Activated B cell treated with CpG ODN at 0.5 μM for 24 hours (primary cell): ENCODE results near the gene FNBP1L. TPM values are rescaled to one million over a fixed set of nuclear protein-coding genes. Genes with fewer than 3 reads are reported as not detected.

Source experiments
- ATAC-seq: fragments of 200-7000 bp; cut with Tn5 transposase; one replicate; pipeline ENCODE4 v1.10.0; 2021; ENCODE audit warnings: low read depth, mild to moderate bottlenecking, moderate library complexity
- CTCF ChIA-PET: fragments of 350-600 bp; sonication (Branson Sonifier 250); formaldehyde crosslinking; loops from one replicate; lab custom pipeline; 2021; ENCODE audit warnings: antibody characterized with exemption; lab: Charles Lee
- POLR2A ChIA-PET: fragments of 350-600 bp; sonication (Branson Sonifier 250); formaldehyde crosslinking; loops from one replicate; lab custom pipeline; 2021; ENCODE audit warnings: antibody characterized with exemption; lab: Charles Lee
- DNase-seq: peaks from one replicate; pipeline ENCODE4 v3.0.0; 2022
- H3K27ac Mint-ChIP-seq: one replicate; pipeline ENCODE4 v1.8.0; 2020; ENCODE audit warnings: mixed read lengths
- H3K27me3 Mint-ChIP-seq: one replicate; pipeline ENCODE4 v1.8.0; 2021; ENCODE audit warnings: mixed read lengths
- H3K36me3 Mint-ChIP-seq: one replicate; pipeline ENCODE4 v1.8.0; 2021; ENCODE audit warnings: low read depth, mixed read lengths
- H3K4me1 Mint-ChIP-seq: one replicate; pipeline ENCODE4 v1.8.0; 2021; ENCODE audit warnings: mixed read lengths
- H3K4me3 Mint-ChIP-seq: one replicate; pipeline ENCODE4 v1.8.0; 2020; ENCODE audit warnings: mild to moderate bottlenecking, mixed read lengths
- H3K9me3 Mint-ChIP-seq: one replicate; pipeline ENCODE4 v1.8.0; 2020; ENCODE audit warnings: mixed read lengths
- intact Hi-C: fragments of 100-400 bp; cut with micrococcal nuclease; formaldehyde crosslinking; loops from one replicate; pipeline ENCODE4 v1.15.1; 2024
- total RNA-seq: library from RNA; stranded (reverse); gene quantifications from 2 replicates; pipeline ENCODE4 v1.2.3, GENCODE V29; 2022
- TF ChIP-seq, protein P1 (sequence below): fragments of 200-600 bp; IDR thresholded peaks from one replicate; pipeline ENCODE4 v1.8.0; 2022; ENCODE audit warnings: antibody characterized with exemption, mild to moderate bottlenecking

Gene FNBP1L
- total RNA-seq, 1 donor from 2014 or later, result 3.3 TPM

GRCh38 chr1:93526431-93526830, 78.5 kb downstream of the FNBP1L start:
- H3K36me3 Mint-ChIP-seq, result peaks cover 5% of the 10 kb centered on the region
- ATAC-seq, result no peak
- CTCF ChIA-PET, result no interaction called here
- peaks cover 2% of the 10 kb centered on the region for H3K4me1 Mint-ChIP-seq
- intact Hi-C loops, result no loop called here
- no peak for DNase-seq
- H3K4me3 Mint-ChIP-seq, result no peak overlapping the region
- H3K27ac Mint-ChIP-seq, result no peak overlapping the region
- H3K9me3 Mint-ChIP-seq, result no peaks in the 10 kb centered on the region
- H3K27me3 Mint-ChIP-seq, result no peaks in the 10 kb centered on the region
- POLR2A ChIA-PET, result no interaction called here
- TF ChIP-seq, protein P1, sequence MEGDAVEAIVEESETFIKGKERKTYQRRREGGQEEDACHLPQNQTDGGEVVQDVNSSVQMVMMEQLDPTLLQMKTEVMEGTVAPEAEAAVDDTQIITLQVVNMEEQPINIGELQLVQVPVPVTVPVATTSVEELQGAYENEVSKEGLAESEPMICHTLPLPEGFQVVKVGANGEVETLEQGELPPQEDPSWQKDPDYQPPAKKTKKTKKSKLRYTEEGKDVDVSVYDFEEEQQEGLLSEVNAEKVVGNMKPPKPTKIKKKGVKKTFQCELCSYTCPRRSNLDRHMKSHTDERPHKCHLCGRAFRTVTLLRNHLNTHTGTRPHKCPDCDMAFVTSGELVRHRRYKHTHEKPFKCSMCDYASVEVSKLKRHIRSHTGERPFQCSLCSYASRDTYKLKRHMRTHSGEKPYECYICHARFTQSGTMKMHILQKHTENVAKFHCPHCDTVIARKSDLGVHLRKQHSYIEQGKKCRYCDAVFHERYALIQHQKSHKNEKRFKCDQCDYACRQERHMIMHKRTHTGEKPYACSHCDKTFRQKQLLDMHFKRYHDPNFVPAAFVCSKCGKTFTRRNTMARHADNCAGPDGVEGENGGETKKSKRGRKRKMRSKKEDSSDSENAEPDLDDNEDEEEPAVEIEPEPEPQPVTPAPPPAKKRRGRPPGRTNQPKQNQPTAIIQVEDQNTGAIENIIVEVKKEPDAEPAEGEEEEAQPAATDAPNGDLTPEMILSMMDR, result no peak

- Mint-ChIP-seq H3K36me3 (peaks cover 10% of the 10 kb centered on the region), H3K9me3 (no peaks in the 10 kb centered on the region), H3K27me3 (no peaks in the 10 kb centered on the region), H3K4me3 (no peak overlapping the region), H3K4me1 (peaks cover 2% of the 10 kb centered on the region), H3K27ac (no peak overlapping the region)
- intact Hi-C loops, result no loop called here
- ATAC-seq (no peak), DNase-seq (no peak)
- POLR2A ChIA-PET, result no interaction called here
- TF ChIP-seq, protein P1, result no peak
- CTCF ChIA-PET, result no interaction called here
These were observed 80.5 kb downstream of the FNBP1L start for GRCh38 chr1:93528412-93528811.

GRCh38 chr1:93531193-93531592, 83.3 kb downstream of the FNBP1L start:
- no peak overlapping the region for H3K4me3 Mint-ChIP-seq
- peaks cover 2% of the 10 kb centered on the region for H3K4me1 Mint-ChIP-seq
- peaks cover 10% of the 10 kb centered on the region for H3K36me3 Mint-ChIP-seq
- TF ChIP-seq, protein P1, result no peak
- POLR2A ChIA-PET, result no interaction called here
- CTCF ChIA-PET, result no interaction called here
- no peaks in the 10 kb centered on the region for H3K27me3 Mint-ChIP-seq
- no peaks in the 10 kb centered on the region for H3K9me3 Mint-ChIP-seq
- no peak overlapping the region for H3K27ac Mint-ChIP-seq
- intact Hi-C loops, result no loop called here
- no peak for ATAC-seq
- DNase-seq, result no peak

GRCh38 chr1:93532780-93533378, 85.0 kb downstream of the FNBP1L start:
- H3K4me1 Mint-ChIP-seq, result peaks cover 2% of the 10 kb centered on the region
- intact Hi-C loops, result no loop called here
- TF ChIP-seq, protein P1, result no peak
- H3K4me3 Mint-ChIP-seq, result no peak overlapping the region
- peaks cover 10% of the 10 kb centered on the region for H3K36me3 Mint-ChIP-seq
- CTCF ChIA-PET, result interaction anchor here (0.6 kb wide), 1 partner anchor 209 kb away, joined by 3 read pairs; no protein-coding TSS in a partner anchor
- POLR2A ChIA-PET, result no interaction called here
- DNase-seq, result no peak
- no peak for ATAC-seq
- no peak overlapping the region for H3K27ac Mint-ChIP-seq
- H3K9me3 Mint-ChIP-seq, result no peaks in the 10 kb centered on the region
- H3K27me3 Mint-ChIP-seq, result no peaks in the 10 kb centered on the region

DNA sequence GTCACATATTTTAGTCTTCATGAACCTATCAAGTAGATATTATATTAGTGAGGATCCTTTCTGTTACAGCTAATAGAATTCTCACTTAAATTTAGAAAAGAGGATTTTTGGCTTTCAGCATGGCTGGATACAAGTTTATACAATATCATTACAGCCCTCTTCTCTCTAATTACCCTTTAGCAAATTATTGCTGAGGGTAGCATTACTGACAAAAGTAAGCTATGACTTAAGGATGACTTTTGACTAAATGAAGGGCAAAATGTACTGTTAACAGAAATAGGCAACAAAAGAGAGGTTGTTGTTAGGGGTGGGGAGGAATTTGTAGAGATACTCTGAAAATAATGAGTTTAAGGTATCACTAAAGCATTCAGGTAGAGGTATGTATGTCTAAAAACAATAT, 85.8 kb downstream of the FNBP1L start:
- POLR2A ChIA-PET, result no interaction called here
- ATAC-seq, result no peak
- CTCF ChIA-PET, result no interaction called here
- H3K9me3 Mint-ChIP-seq, result no peaks in the 10 kb centered on the region
- H3K4me3 Mint-ChIP-seq, result no peak overlapping the region
- H3K27me3 Mint-ChIP-seq, result no peaks in the 10 kb centered on the region
- no peak for DNase-seq
- H3K4me1 Mint-ChIP-seq, result no peaks in the 10 kb centered on the region
- no peak overlapping the region for H3K27ac Mint-ChIP-seq
- peaks cover 10% of the 10 kb centered on the region for H3K36me3 Mint-ChIP-seq
- TF ChIP-seq, protein P1, result no peak
- intact Hi-C loops, result no loop called here
